ENCODE results near the gene DDX17.

Gene DDX17

DNA sequence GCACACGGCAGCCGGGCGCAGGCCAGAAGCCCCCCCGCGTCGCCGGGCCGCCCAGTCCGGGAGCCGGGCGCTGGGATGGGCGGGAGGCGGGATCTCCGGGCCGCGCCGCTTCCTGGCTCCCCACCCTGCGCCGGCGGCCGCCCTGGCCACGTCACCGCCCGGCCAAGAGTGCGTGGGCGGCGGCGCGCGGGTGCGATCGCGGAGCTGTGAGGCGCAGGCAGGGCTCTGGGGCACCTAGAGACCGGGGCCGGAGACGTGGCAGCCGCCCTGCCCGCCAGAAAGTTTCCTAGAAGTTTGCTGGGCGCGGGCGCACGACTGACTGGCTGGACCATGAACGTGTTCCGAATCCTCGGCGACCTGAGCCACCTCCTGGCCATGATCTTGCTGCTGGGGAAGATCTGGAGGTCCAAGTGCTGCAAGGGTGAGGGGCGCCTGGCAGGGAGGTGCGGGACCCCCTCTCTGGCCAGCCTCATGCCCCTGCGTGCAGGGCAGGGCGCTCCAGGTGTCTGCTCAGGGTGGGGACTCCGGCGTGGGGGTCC lies 38.1 kb downstream of the DDX17 start, which contains the start of gene KDELR3:
Gene KDELR3 (plus strand): TSS at position 193 of the 539 bp plus-strand sequence. CDS start 138 bp downstream, at position 331.
- DNase-seq (ENCODE audit: low read depth in 3 of 3, low spot score in 1 of 3): peak in 1 of 3 donors; percentile 42

DNA sequence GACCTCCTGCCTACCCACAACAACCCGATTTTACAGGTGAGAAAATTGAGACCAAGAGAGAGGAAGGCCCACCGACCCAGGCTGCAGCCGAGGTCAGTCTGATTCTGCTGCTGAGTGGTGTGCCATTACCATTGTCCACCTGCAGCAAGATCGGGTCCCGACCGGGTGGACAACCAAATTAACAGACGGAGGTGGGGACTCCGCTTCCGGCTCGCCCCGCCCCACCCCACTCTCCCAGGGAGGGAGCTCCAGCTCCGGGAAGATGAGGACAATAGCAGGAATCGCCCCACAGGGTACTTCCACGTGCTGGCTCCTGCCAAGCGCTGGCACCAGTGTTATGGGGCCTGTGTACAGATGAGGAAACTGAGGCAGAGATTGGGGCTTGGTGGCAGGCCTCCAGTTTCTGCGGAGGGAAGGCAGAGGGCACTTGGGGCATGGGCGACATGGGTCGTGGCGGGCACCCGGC lies 38.6 kb downstream of the DDX17 start:
- no peak for DNase-seq (ENCODE audit: low read depth in 3 of 3, low spot score in 1 of 3)

DNA sequence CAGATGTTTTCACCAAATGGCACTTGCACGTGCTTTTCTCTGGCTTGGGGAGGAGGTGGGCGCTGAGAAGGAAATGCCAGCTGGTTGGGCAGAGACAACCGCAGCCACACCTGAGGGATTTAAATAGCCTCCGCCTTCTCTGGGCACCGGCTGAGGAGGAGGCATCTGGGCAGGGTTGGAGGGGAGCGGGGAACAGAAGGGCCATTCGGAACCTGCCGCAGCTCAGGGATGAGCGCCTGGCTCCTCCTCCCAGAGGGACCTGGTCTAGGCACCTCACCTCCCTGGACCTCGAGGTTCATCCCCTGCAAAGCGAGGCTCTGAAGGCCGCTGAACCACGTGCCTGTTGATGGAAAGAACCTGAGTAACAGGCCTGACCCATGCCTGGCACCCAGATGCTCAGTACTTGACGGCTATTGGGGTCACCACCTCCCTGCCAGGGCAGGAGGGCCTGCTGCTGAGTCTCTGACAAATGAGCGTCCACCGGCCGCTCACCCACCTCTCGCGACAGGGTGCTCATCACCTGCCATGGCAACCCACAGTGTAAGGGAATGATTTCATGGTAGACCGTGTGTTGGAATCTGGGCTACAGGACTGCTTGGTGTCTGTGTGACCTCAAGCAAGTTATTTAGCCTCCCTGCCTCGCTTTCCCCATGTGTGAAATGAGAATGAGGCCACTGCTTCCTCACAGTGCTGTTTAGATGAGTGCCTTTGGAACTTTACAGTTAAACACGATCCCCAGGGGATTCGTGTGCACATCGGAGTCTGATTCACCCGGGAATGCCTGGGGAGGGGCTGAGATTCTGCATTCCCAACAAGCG lies 40.2 kb downstream of the DDX17 start:
- no peak for DNase-seq (ENCODE audit: low read depth in 3 of 3, low spot score in 1 of 3)

GRCh38 chr22:38464992-38465672 lies 41.0 kb downstream of the DDX17 start:
- no peak for DNase-seq (ENCODE audit: low read depth in 3 of 3, low spot score in 1 of 3)

DNA sequence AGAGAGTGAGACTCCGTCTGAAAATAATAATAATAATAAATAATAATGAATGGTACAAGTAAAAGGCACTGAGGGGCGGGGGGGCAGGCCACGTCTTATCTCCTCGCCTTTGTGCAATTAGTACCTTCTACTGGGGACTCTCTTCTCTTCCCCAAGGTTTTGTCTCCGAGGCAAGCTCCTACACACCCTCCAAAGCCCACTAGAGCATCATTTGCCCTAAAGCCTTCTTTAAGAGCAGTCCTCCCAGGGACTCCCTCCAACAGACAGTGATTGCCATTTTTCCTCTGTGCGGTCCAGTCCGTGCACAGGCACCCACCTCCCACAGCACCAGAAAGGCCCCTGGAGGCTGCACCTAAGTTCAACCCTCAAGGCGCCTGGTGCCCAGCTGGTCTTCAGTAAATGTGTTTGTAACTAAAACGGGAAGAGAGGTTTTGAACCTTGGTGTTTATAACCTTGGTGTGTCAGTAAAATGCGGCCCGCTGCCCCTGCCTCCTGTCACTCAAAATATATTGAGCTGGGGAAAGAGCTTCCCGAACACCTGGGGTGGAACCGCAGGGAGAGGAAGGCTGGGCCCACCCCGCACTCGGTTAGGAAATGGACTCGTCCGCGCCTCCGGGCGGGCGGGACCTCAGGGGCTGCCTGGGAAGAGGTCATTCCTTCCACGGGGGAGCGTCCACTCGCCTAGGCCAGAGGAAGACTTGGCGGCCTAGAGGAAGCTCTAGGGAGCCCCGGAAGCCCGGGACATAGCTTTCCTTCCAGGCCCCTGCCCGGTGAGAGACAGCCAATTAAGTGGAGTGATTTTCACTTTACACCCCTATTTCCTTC lies 42.9 kb downstream of the DDX17 start:
- DNase-seq (ENCODE audit: low read depth in 3 of 3, low spot score in 1 of 3): no peak

GRCh38 chr22:38461414-38462081 lies 44.6 kb downstream of the DDX17 start:
- peak in 1 of 3 donors; percentile 43 for DNase-seq (ENCODE audit: low read depth in 3 of 3, low spot score in 1 of 3)

DNA sequence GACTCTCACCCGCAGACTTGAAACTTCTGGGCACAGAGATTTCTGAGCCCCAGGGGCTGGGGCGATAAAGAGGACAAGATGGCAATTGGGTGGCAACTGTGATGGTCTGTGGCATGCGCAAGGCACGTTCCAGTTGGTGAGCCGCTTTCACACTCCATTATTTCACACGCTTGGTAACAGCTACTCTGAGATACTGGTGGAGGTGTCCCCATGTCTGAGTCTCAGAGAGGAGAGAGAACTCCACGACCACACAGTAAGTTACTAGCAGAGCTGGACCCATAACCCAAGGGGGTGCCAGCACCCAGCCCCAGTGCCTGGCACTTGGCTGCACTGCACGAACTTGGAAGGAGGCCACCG lies 45.1 kb downstream of the DDX17 start:
- DNase-seq (ENCODE audit: low read depth in 3 of 3, low spot score in 1 of 3): no peak

GRCh38 chr22:38460426-38460840 lies 45.7 kb downstream of the DDX17 start:
- DNase-seq (ENCODE audit: low read depth in 3 of 3, low spot score in 1 of 3): no peak

DNA sequence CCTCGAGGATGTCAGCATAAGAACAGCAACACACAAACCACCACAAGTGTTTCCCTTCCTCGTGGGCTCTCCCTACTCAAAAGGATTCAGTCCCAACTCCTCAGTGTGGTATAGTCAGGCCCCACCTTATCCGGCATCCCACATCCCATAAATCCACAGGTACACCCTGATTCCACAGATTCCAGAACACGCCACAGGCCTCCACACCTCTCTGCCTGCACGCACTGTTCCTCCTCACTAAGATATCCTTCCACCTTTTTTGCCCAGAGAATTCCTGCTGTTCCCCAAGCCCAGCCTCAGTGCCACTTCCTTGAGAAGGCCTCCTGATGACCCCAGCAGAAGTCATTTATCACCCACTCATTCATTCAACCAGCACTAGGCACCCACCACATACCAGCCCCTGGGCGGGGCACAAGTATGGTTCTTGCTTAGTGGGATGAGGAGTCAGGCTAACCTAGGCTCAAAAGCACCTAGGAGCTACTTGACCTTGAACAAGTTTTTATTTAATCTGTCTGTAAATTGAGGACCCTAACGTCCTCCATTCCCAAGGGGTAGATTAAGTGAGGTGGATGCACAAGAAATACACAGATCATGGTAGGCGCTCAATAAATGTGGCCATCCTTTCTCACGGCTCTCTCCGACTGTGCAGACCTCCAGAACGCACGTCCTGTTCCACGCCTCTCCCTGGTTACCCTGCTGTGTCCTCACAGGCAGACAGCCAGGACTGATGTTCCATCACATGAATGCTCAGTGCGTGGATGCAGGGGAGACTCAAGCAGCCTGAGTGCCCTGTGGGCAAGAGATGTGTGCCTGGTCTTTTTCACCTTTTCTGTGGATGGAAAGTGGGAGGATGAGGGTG lies 49.0 kb downstream of the DDX17 start:
- no peak for DNase-seq (ENCODE audit: low read depth in 3 of 3, low spot score in 1 of 3)

DNA sequence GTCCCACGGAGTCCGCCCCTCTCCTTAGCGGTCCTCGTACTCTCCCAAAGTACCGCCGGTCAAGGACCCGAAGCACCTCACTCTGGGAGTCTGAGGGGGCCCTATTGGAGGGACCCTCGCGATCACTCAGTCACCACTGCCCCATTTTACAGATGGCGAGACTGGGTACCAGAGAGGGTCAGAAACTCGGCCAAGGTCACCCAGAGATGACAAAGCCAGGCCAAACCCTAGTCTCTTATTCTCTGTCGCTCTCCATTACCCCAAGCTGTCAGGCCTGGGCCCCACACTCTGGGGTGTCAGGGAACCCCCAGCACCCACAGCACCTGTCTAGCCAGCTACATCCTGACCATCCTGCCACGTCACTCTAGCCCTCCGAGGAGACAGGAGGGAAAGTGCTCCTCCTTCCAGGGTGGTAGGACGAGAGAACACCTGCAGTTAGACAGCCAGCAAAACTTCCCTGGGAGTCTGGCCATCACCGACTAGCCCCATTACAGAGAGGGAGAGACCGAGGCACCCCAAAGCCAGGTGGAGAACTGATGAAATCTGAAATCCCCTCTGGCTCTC lies 49.8 kb downstream of the DDX17 start:
- DNase-seq (ENCODE audit: low read depth in 3 of 3, low spot score in 1 of 3): no peak

DNA sequence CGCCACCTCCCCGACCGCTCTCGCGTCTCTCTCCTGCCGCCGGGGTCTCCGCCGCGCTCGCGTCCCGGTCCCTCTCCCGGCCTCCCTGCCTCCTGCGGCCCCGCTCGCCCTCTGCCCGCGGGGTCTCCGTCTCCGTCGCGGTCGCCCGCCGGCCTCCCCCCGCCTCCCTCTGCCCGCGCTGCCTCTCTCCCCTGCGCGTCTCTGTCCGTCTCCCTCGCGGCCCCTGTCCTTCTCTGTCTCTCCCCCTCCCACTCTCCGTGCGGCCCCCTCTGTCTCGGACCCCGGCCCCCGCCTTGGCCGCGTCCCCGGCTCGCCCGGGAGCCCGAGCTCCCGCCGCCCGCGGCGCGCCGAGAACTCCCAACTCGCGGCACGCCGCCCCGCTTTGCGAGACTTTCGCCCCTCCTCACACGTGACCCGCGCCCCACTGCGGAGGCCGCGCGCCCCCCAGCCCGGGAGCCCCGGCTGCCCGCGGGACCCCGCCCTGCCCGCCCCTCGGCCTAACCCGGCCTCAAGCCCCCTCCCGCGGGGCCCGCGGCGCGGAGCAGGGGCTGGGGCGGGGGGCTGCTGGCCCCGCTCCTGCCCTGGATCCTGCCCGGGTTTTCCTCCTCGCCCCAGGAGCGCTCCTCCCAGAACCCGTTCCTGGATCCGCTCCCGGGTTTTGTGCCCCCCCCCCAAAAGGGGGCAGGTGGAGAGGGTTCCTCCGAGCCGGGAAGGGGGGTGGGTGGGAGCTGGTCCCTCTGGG lies 50.4 kb downstream of the DDX17 start:
- peak in 1 of 3 donors; percentile 32 for DNase-seq (ENCODE audit: low read depth in 3 of 3, low spot score in 1 of 3)

GRCh38 chr22:38455076-38455529 lies 51.0 kb downstream of the DDX17 start, which contains the start of gene KCNJ4:
Gene KCNJ4, minus strand, starts transcription at chr22:38455199. Its CDS starts 27,067 bp downstream, at chr22:38428132.
- no peak for DNase-seq (ENCODE audit: low read depth in 3 of 3, low spot score in 1 of 3)

- no peak for DNase-seq (ENCODE audit: low read depth in 3 of 3, low spot score in 1 of 3)
Observed at GRCh38 chr22:38454353-38455075, 51.6 kb downstream of the DDX17 start.

GRCh38 chr22:38453996-38454352 lies 52.1 kb downstream of the DDX17 start:
- DNase-seq (ENCODE audit: low read depth in 3 of 3, low spot score in 1 of 3): no peak

- no peak for DNase-seq (ENCODE audit: low read depth in 3 of 3, low spot score in 1 of 3)
Observed at GRCh38 chr22:38453066-38453672, 52.9 kb downstream of the DDX17 start.

DNA sequence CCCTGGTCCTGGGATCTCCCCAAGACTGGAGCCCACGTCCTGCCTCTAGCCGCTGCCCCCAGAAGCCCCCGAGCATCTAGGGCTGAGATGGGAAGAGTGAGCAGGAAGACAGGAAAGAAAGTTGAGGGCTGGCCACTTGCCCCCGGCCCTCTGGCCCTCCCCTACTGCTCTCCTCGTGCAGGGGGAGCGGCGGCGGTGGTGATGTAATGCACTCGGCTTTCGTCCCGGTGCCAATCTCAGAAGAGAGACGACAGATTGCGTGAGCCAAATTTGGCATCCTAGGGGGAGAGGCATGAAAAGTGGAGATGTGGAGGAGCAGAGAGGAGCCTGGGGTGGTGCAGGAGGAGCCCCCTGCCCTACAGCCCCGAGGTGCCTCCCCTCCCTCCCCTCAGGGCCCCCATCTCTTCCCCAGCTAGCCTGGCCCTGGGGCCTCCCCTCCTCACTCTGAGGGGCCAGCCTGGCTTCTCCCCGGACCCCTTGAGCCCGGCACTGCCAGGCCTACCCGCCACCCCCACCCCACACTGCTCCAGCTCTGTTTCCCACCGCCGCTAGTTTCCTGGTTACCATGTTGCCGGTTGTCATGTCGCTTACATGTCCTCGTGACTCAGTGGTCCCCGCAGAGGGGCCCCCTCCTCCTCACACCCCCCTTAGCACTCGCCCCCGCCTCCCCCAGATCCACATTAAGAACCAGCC lies 53.6 kb downstream of the DDX17 start:
- DNase-seq (ENCODE audit: low read depth in 3 of 3, low spot score in 1 of 3): no peak

- DNase-seq (ENCODE audit: low read depth in 3 of 3, low spot score in 1 of 3): no peak
Observed at GRCh38 chr22:38451864-38452263, 54.2 kb downstream of the DDX17 start.
